Activated CD4-positive, alpha-beta memory T cell treated with anti-CD3 and anti-CD28 coated beads, Interleukin-2, amount 10 ng/mL, durations not matched to agents 7 days and 5 days (primary cell): ENCODE results near the gene CELF4. TPM values are rescaled to one million over a fixed set of nuclear protein-coding genes. Genes with fewer than 3 reads are reported as not detected.

Source experiments
- CTCF ChIA-PET: fragments of 350-600 bp; sonication (Branson Sonifier 250); formaldehyde crosslinking; loops from one replicate; lab custom pipeline; 2021; ENCODE audit warnings: antibody characterized with exemption, inconsistent platforms; lab: Charles Lee
- POLR2A ChIA-PET: fragments of 350-600 bp; sonication (Branson Sonifier 250); formaldehyde crosslinking; loops from one replicate; lab custom pipeline; 2021; ENCODE audit warnings: antibody characterized with exemption; lab: Charles Lee
- DNase-seq: peaks from one replicate; pipeline ENCODE4 v3.0.0-alpha.2; 2020
- H3K27ac Mint-ChIP-seq: one replicate; pipeline ENCODE4 v1.8.0; 2021; ENCODE audit warnings: mild to moderate bottlenecking, mixed read lengths
- H3K27me3 Mint-ChIP-seq: one replicate; pipeline ENCODE4 v1.8.0; 2021; ENCODE audit warnings: mixed read lengths
- H3K36me3 Mint-ChIP-seq: one replicate; pipeline ENCODE4 v1.8.0; 2021; ENCODE audit warnings: low read depth, mixed read lengths
- H3K4me1 Mint-ChIP-seq: one replicate; pipeline ENCODE4 v1.8.0; 2021; ENCODE audit warnings: mixed read lengths
- H3K4me3 Mint-ChIP-seq: one replicate; pipeline ENCODE4 v1.8.0; 2021; ENCODE audit warnings: mild to moderate bottlenecking, mixed read lengths
- H3K9me3 Mint-ChIP-seq: one replicate; pipeline ENCODE4 v1.8.0; 2021; ENCODE audit warnings: mixed read lengths
- total RNA-seq, 2 experiments: library from RNA; stranded (reverse); gene quantifications; one replicate each; pipeline ENCODE4 v1.2.3, GENCODE V29; 2021

CELF4 gene
- total RNA-seq, 2 experiments from 2014 or later: not detected

- H3K36me3 Mint-ChIP-seq: no peaks in the 10 kb centered on the region
- no peaks in the 10 kb centered on the region for H3K9me3 Mint-ChIP-seq
- CTCF ChIA-PET: interaction anchor here (1.3 kb wide), 1 partner anchor 9 kb away, joined by 3 read pairs; no protein-coding TSS in a partner anchor
- H3K4me1 Mint-ChIP-seq: no peaks in the 10 kb centered on the region
- H3K27me3 Mint-ChIP-seq: no peaks in the 10 kb centered on the region
- H3K27ac Mint-ChIP-seq: no peak overlapping the region
- DNase-seq: no peak
- H3K4me3 Mint-ChIP-seq: no peak overlapping the region
- POLR2A ChIA-PET: no interaction called here
Observed at GRCh38 chr18:37502601-37503000, 63.0 kb downstream of the CELF4 start.

DNA sequence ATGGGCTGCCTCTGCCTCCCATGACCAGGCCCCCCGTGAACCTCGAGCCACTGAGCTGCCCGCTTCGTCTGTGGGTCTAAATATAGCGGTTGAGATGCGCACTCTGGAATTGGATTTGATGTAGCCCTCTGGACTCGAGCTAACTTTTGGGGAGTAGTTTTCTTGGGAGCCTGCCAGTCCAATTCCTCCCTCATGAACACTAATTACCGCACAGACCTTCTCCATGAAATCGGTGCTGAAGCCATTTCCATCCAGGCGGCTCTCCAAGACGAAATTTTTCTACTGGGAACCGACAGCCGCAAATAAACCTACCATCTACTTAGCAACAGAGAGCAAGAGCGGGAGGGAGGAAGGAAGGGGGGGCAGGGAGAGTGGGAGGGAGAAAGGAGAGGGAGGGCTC is 63.6 kb downstream of the CELF4 start:
- Mint-ChIP-seq H3K36me3 (no peaks in the 10 kb centered on the region), H3K9me3 (no peaks in the 10 kb centered on the region), H3K4me3 (no peak overlapping the region), H3K4me1 (no peaks in the 10 kb centered on the region), H3K27me3 (no peaks in the 10 kb centered on the region), H3K27ac (no peak overlapping the region)
- ChIA-PET CTCF (no interaction called here), POLR2A (no interaction called here)
- DNase-seq: no peak

DNA sequence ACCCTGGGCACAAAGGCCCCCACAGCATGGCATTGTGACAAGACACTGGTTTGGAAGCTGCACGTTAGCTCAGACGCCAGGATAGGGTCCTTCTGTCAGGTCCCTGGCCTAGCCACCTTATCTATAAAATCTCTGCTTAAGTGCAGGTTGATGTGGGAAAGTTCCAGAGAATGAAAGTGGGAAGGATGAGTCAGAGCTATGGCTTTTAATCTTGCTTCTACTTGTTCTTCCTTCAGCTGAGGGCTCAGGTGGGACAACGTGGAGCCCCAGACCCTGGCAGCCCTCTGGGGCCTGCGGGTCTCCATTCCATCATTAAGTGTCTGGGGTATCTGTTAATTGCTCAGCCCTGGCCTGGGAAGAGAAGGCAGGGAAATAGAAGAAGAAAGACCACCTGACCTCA is 64.5 kb downstream of the CELF4 start:
- ChIA-PET POLR2A (no interaction called here), CTCF (no interaction called here)

DNA sequence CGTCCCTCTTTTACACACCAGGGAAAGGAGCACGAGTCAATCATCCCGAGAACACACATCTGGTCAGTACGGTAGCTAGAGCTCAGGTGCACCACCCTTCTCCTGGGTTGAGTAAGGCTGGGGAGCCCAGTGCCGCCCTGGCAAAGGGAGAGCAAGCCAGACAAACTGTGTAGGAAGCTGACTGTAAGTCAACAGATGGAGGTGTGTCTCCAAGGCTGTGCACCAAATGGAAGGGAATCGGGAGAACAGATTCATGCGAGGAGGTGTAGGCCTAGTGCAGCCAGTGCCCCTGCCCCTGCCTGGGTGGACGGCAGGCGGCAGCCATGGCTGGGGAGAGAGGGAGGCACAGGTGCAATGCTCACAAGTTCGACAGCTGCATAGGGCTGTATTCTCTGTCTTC is 65.7 kb downstream of the CELF4 start:
- no peak for DNase-seq
- CTCF ChIA-PET: no interaction called here
- no peak overlapping the region for H3K27ac Mint-ChIP-seq
- H3K4me1 Mint-ChIP-seq: no peaks in the 10 kb centered on the region
- no peak overlapping the region for H3K4me3 Mint-ChIP-seq
- no peaks in the 10 kb centered on the region for H3K36me3 Mint-ChIP-seq
- no peaks in the 10 kb centered on the region for H3K27me3 Mint-ChIP-seq
- no peaks in the 10 kb centered on the region for H3K9me3 Mint-ChIP-seq
- POLR2A ChIA-PET: no interaction called here

More for the DNA sequence above, 64.5 kb downstream of the CELF4 start:
- Mint-ChIP-seq H3K4me1 (no peaks in the 10 kb centered on the region), H3K27ac (no peak overlapping the region), H3K9me3 (no peaks in the 10 kb centered on the region), H3K4me3 (no peak overlapping the region), H3K27me3 (no peaks in the 10 kb centered on the region), H3K36me3 (no peaks in the 10 kb centered on the region)
- DNase-seq: no peak

- Mint-ChIP-seq H3K36me3 (no peaks in the 10 kb centered on the region), H3K27ac (no peak overlapping the region), H3K4me3 (no peak overlapping the region), H3K9me3 (no peaks in the 10 kb centered on the region), H3K27me3 (no peaks in the 10 kb centered on the region), H3K4me1 (no peaks in the 10 kb centered on the region)
- POLR2A ChIA-PET: no interaction called here
- no peak for DNase-seq
- CTCF ChIA-PET: no interaction called here
Observed at GRCh38 chr18:37499044-37499443, 66.6 kb downstream of the CELF4 start.

DNA sequence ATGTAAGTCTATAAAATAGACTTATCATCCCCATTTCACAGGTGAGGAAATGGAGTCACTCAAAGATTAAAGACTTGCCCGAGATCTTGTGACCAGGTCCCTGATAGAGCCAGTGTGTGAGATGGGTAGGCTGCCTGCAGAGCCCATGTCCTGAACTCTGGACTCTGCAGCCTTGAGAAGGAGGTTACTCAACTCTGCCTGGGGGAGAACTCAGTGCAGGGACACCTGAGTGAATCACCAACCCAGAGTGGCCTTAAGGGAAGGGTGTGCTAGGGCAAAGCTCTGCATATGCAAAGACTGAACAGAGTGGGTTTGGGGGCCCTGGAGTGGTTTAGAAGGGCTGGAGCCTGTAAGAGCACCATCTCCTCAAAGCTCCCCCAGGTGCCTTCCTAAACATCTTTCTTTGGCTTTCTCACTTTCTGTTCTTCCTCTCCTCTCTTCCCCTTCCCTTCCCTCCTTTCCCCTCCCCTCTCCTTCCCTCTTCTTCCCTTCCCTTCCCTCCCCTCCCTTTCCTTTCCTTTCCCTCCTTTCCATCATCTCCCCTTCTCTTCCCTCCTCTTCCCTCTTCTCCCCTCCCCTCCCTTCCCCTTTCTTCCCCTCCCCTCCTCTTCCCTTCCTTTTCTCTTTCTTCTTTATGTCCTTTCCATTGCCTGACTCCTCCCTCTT is 67.6 kb downstream of the CELF4 start:
- CTCF ChIA-PET: no interaction called here

DNA sequence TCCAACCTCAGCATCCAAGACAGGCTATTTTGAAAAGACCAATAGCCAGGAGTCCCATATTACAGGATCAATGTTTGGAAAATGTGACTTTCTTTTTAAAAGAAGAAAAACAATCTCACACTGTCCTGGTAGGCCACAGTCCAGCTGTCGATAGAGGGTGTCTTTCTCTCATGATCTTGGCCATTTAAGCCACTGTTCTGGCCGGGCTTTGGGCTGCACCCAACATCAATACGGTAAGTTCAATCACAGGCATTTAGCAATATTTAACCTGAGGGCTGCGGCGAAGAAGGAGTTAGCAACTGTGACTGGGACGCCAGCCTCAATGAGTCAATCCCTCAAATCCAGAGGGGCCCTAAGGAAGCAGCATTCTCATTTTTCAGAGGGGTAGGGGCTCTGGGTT is 69.0 kb downstream of the CELF4 start:
- Mint-ChIP-seq H3K9me3 (no peaks in the 10 kb centered on the region), H3K36me3 (no peaks in the 10 kb centered on the region), H3K4me1 (no peaks in the 10 kb centered on the region), H3K27me3 (no peaks in the 10 kb centered on the region), H3K27ac (no peak overlapping the region), H3K4me3 (no peak overlapping the region)
- POLR2A ChIA-PET: no interaction called here
- no peak for DNase-seq
- CTCF ChIA-PET: no interaction called here

More for the DNA sequence above, 67.6 kb downstream of the CELF4 start:
- H3K9me3 Mint-ChIP-seq: no peaks in the 10 kb centered on the region
- no peak for DNase-seq
- POLR2A ChIA-PET: no interaction called here
- no peaks in the 10 kb centered on the region for H3K36me3 Mint-ChIP-seq
- H3K4me1 Mint-ChIP-seq: no peaks in the 10 kb centered on the region
- no peak overlapping the region for H3K4me3 Mint-ChIP-seq
- no peak overlapping the region for H3K27ac Mint-ChIP-seq
- no peaks in the 10 kb centered on the region for H3K27me3 Mint-ChIP-seq

GRCh38 chr18:37495354-37495753 is 70.2 kb downstream of the CELF4 start:
- Mint-ChIP-seq H3K9me3 (no peaks in the 10 kb centered on the region), H3K36me3 (no peaks in the 10 kb centered on the region), H3K4me1 (no peaks in the 10 kb centered on the region), H3K4me3 (no peak overlapping the region), H3K27me3 (no peaks in the 10 kb centered on the region), H3K27ac (no peak overlapping the region)
- POLR2A ChIA-PET: no interaction called here
- DNase-seq: no peak
- CTCF ChIA-PET: no interaction called here

DNA sequence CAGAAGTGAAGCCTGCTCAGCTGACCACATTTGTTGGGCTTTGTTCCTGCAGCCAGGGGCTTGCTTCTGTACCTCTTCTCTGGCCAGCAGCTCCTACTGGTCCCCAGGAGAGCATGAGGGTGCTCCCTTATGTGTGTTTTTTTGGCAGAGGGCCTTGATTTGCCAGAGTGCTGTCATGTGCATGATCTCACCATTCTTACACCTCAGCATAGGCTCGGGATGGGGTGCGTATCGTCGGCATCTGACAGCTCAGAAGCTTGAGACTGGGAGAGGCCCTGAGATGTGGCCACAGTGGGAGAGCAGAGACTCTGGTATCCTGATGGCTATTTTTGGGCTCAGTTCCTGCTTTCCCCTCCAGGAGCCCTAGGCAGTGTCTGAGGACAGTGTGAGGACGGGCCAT is 71.2 kb downstream of the CELF4 start:
- Mint-ChIP-seq H3K27ac (no peak overlapping the region), H3K27me3 (no peaks in the 10 kb centered on the region), H3K4me3 (no peak overlapping the region), H3K9me3 (no peaks in the 10 kb centered on the region), H3K36me3 (no peaks in the 10 kb centered on the region), H3K4me1 (no peaks in the 10 kb centered on the region)
- ChIA-PET CTCF (interaction anchor here (1.1 kb wide), 1 partner anchor 8 kb away, joined by 3 read pairs; no protein-coding TSS in a partner anchor), POLR2A (no interaction called here)
- DNase-seq: no peak

GRCh38 chr18:37493352-37493935 is 72.2 kb downstream of the CELF4 start:
- Mint-ChIP-seq H3K4me3 (no peak overlapping the region), H3K36me3 (no peaks in the 10 kb centered on the region), H3K27me3 (no peaks in the 10 kb centered on the region), H3K4me1 (no peaks in the 10 kb centered on the region), H3K27ac (no peak overlapping the region), H3K9me3 (no peaks in the 10 kb centered on the region)
- ChIA-PET POLR2A (no interaction called here), CTCF (interaction anchor here (1.1 kb wide), 1 partner anchor 9 kb away, joined by 3 read pairs; no protein-coding TSS in a partner anchor)
- DNase-seq: no peak

GRCh38 chr18:37492952-37493351 is 72.6 kb downstream of the CELF4 start:
- Mint-ChIP-seq H3K4me3 (no peak overlapping the region), H3K36me3 (no peaks in the 10 kb centered on the region)
- POLR2A ChIA-PET: no interaction called here

DNA sequence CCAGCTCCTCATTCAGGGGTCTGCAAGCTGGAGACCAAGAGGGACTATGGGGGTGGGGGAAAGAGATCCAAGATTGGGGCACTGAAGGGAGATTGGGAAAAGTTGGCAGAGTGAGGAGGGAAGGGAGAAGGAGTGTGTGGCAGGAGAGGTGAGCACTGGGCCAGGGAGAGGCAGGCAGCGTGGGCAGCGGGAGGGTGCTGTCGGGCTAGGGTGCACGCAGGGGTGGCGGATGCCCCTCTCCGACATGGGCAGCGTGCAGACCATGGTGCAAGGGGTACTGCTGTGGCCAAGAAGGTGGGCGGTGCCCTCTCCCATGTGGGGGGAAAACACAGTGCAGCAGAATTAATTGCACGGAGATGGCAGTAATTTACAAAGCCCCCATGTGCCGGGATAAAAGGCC is 74.1 kb downstream of the CELF4 start:
- H3K36me3 Mint-ChIP-seq: no peaks in the 10 kb centered on the region
- no peaks in the 10 kb centered on the region for H3K9me3 Mint-ChIP-seq
- no peaks in the 10 kb centered on the region for H3K4me1 Mint-ChIP-seq
- H3K27me3 Mint-ChIP-seq: peaks cover 15% of the 10 kb centered on the region
- no peak overlapping the region for H3K27ac Mint-ChIP-seq
- DNase-seq: no peak
- POLR2A ChIA-PET: no interaction called here
- H3K4me3 Mint-ChIP-seq: no peak overlapping the region
- CTCF ChIA-PET: no interaction called here

More at GRCh38 chr18:37492952-37493351, 72.6 kb downstream of the CELF4 start:
- H3K27me3 Mint-ChIP-seq: peaks cover 3% of the 10 kb centered on the region
- no peaks in the 10 kb centered on the region for H3K4me1 Mint-ChIP-seq
- H3K27ac Mint-ChIP-seq: no peak overlapping the region
- no peaks in the 10 kb centered on the region for H3K9me3 Mint-ChIP-seq
- no peak for DNase-seq
- CTCF ChIA-PET: no interaction called here

- POLR2A ChIA-PET: no interaction called here
- peaks cover 25% of the 10 kb centered on the region for H3K27me3 Mint-ChIP-seq
- CTCF ChIA-PET: no interaction called here
- no peak for DNase-seq
- no peak overlapping the region for H3K27ac Mint-ChIP-seq
- no peaks in the 10 kb centered on the region for H3K4me1 Mint-ChIP-seq
- H3K36me3 Mint-ChIP-seq: no peaks in the 10 kb centered on the region
- H3K9me3 Mint-ChIP-seq: no peaks in the 10 kb centered on the region
- H3K4me3 Mint-ChIP-seq: no peak overlapping the region
Observed at GRCh38 chr18:37489998-37490397, 75.6 kb downstream of the CELF4 start.

GRCh38 chr18:37489011-37489410 is 76.6 kb downstream of the CELF4 start:
- DNase-seq: no peak
- Mint-ChIP-seq H3K36me3 (no peaks in the 10 kb centered on the region), H3K27me3 (peaks cover 34% of the 10 kb centered on the region), H3K4me3 (no peak overlapping the region), H3K9me3 (no peaks in the 10 kb centered on the region), H3K27ac (no peak overlapping the region), H3K4me1 (peaks cover 2% of the 10 kb centered on the region)
- POLR2A ChIA-PET: no interaction called here
- CTCF ChIA-PET: no interaction called here
